Psoas muscle (tissue), 8 donors: ENCODE results near the gene ASCC3. TPM values are rescaled to one million over a fixed set of nuclear protein-coding genes. Genes with fewer than 3 reads are reported as not detected.
"Not testable (repeated sequence)": the region's sequence is repeated elsewhere in the genome, so short reads cannot be mapped to it uniquely, and the experiment has no call there.

ENCODE experiments used
- ATAC-seq, 4 donors: fragments of 200-7000 bp; cut with Tn5 transposase; one replicate each; pipeline ENCODE4 v1.9.1; 2020; ENCODE audit warnings: moderate library complexity in 3 of 4, mild to moderate bottlenecking in 2 of 4
- DNase-seq, 2 donors: peaks; one replicate each; pipeline ENCODE4 v3.0.0-alpha.2; 2020
- H3K27ac ChIP-seq: fragments of 200-600 bp; one replicate; pipeline ENCODE4 v1.8.0; 2022
- H3K27me3 ChIP-seq, 3 donors: fragments of 200-600 bp in 1 of 3; one replicate each; pipeline versions ENCODE4 v1.6.1 to v1.8.0; 2013 to 2022; ENCODE audit warnings: low read length in 2 of 3, mild to moderate bottlenecking in 2 of 3, moderate library complexity in 1 of 3; ENCODE audit not compliant: insufficient read depth in 3 of 3
- H3K36me3 ChIP-seq, 2 donors: fragments of 200-600 bp in 1 of 2; one replicate each; pipeline versions ENCODE4 v1.6.1 to v1.8.0; 2013 to 2022; ENCODE audit warnings: low read depth in 1 of 2, mild to moderate bottlenecking in 1 of 2, moderate library complexity in 1 of 2; ENCODE audit not compliant: insufficient read depth in 1 of 2
- H3K4me1 ChIP-seq: fragments of 200-600 bp; one replicate; pipeline ENCODE4 v1.8.0; 2022
- H3K4me3 ChIP-seq: fragments of 200-600 bp; one replicate; pipeline ENCODE4 v1.8.0; 2022; ENCODE audit warnings: mild to moderate bottlenecking
- H3K9me3 ChIP-seq: fragments of 200-600 bp; one replicate; pipeline ENCODE4 v1.8.0; 2022
- CTCF ChIP-seq: fragments of 200-600 bp; IDR thresholded peaks from one replicate; pipeline ENCODE4 v1.8.0; 2022; ENCODE audit warnings: antibody characterized with exemption
- WGBS, 3 donors: extraction: QIAGEN DNeasy Blood & Tissue Kit; methylation state at CpG; one replicate each; pipeline versions ENCODE4 v1.1.6 to v1.1.7; 2013; 5-methylcytosine and 5-hydroxymethylcytosine counted together
- intact Hi-C, 2 donors: fragments of 100-400 bp; cut with DNase I; formaldehyde crosslinking; loops; one replicate each; pipeline versions ENCODE4 v1.11.0 to v1.14.2; 2022
- polyA plus RNA-seq, 3 donors: library from polyadenylated mRNA; stranded (reverse); fragments of 200-250 nt; gene quantifications; one replicate each; pipeline ENCODE4 v1.2.3, GENCODE V29; 2013
- total RNA-seq, 4 donors: library from RNA; stranded (reverse); fragmentation: NEBNext Ultra II Directional in 2 of 4; extraction: Animal tissue kit (Norgen Biotek cat#: 25700) in 2 of 4; gene quantifications; one replicate each; pipeline versions ENCODE4 v1.2.1 to v1.2.4, GENCODE V29; 2021 to 2023
- donor health status: healthy with polysubstance abuse.
- donor health status: DM: no; HTN: no; CAD: no; lungs with moderate emphysema.
- donor health status: Bipolar disorder and iron deficiency.
- donor health status: healthy.
- donor health status: DM: yes; HTN: yes; CAD: no.
- donor health status: DM: no; HTN: no; CAD: no.
- donor health status: DM: no; HTN: no; CAD: no.
- donor health status: DM: yes; HTN: yes; CAD: no.

Gene ASCC3
- total and polyA plus RNA-seq, 7 donors, result 5.1 to 17.9 (median 11.2) TPM

- Histone ChIP-seq H3K4me1 (no peaks in the 10 kb centered on the region), H3K27ac (no peak overlapping the region), H3K27me3 (no peaks in the 10 kb centered on the region), H3K36me3 (no peaks in the 10 kb centered on the region), H3K9me3 (no peaks in the 10 kb centered on the region), H3K4me3 (no peak overlapping the region)
- ATAC-seq, result no peak
- TF ChIP-seq CTCF, result no peak
- 75 to 84% (median 81%) methylated on average over 2 of the region's 2 CpGs for WGBS, 3 donors
- intact Hi-C loops, result no loop called here
- no peak for DNase-seq
Observed at GRCh38 chr6:100775667-100776066, 105.5 kb downstream of the ASCC3 start.

DNA sequence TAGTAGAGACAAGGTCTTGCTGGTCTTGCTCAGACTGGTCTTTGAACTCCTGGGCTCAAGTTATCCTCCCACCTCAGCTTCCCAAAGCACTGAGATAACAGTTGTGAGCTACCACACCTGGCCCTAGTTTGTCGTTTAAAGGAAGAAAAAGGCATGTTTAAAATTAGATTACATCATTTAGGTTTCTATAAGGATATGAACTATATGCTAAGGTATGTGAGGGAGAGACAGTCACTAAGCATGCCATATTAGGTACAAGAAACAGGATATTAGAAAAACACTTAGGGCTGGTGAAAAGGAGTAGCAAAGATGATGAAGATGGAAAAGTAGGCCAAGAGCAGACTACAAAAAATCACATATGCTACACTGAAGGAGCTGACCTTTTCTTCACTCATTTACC is 106.4 kb downstream of the ASCC3 start:
- 0% methylated on average over 1 of the region's 1 CpG for WGBS, 3 donors
- intact Hi-C loops, result no loop called here
- Histone ChIP-seq H3K9me3 (no peaks in the 10 kb centered on the region), H3K4me3 (no peak overlapping the region), H3K27me3 (no peaks in the 10 kb centered on the region), H3K36me3 (no peaks in the 10 kb centered on the region), H3K27ac (no peak overlapping the region), H3K4me1 (no peaks in the 10 kb centered on the region)
- DNase-seq (no peak), ATAC-seq (no peak)
- no peak for TF ChIP-seq CTCF

- TF ChIP-seq CTCF, result no peak
- 84 to 91% (median 85%) methylated on average over 1 of the region's 1 CpG for WGBS, 3 donors
- no peak for ATAC-seq
- Histone ChIP-seq H3K4me1 (no peaks in the 10 kb centered on the region), H3K9me3 (peaks cover 2% of the 10 kb centered on the region), H3K27me3 (peaks cover 0 to 3% (median 0%) of the 10 kb centered on the region in 3 donors), H3K27ac (no peak overlapping the region), H3K4me3 (no peak overlapping the region), H3K36me3 (peaks cover 0 to 33% of the 10 kb centered on the region in 2 donors)
- intact Hi-C loops, result no loop called here
- DNase-seq, result no peak
Observed at GRCh38 chr6:100768816-100769351, 112.2 kb downstream of the ASCC3 start.

- ATAC-seq (no peak), DNase-seq (no peak)
- peaks cover 0 to 3% (median 0%) of the 10 kb centered on the region in 3 donors for H3K27me3 ChIP-seq
- H3K36me3 ChIP-seq, result peaks cover 0 to 56% of the 10 kb centered on the region in 2 donors
- WGBS, 3 donors, result 97 to 100% (median 98%) methylated on average over 2 of the region's 2 CpGs
- intact Hi-C loops, result no loop called here
- H3K4me3 ChIP-seq, result no peak overlapping the region
- TF ChIP-seq CTCF, result no peak
- H3K4me1 ChIP-seq, result no peaks in the 10 kb centered on the region
- H3K27ac ChIP-seq, result no peak overlapping the region
- H3K9me3 ChIP-seq, result peaks cover 12% of the 10 kb centered on the region
Observed at GRCh38 chr6:100763617-100764241, 117.4 kb downstream of the ASCC3 start.

DNA sequence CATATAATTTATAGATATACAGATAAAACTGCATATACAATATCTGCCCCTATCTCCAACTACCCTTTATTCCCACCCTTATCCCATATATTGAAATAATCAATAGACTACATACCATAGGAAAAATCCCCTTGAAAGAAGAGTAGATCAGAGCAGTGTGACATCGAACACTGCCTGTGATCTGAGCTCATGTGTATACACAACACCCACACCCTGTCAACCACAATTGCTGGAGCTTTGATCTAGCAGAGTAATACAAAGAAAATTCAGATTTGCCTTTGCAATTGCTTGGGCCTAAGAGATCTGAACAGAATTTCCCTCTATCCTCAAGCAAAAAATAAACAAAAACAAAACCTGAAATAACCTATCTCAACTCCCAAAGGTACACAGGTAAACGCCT is 119.3 kb downstream of the ASCC3 start:
- intact Hi-C loops, result no loop called here
- Histone ChIP-seq H3K27me3 (peaks cover 0 to 3% (median 0%) of the 10 kb centered on the region in 3 donors), H3K4me1 (no peaks in the 10 kb centered on the region), H3K9me3 (peaks cover 12% of the 10 kb centered on the region), H3K36me3 (peaks cover 0 to 50% of the 10 kb centered on the region in 2 donors), H3K4me3 (no peak overlapping the region), H3K27ac (no peak overlapping the region)
- 88 to 97% (median 93%) methylated on average over 2 of the region's 2 CpGs for WGBS, 3 donors
- ATAC-seq (no peak), DNase-seq (no peak)
- TF ChIP-seq CTCF, result no peak

DNA sequence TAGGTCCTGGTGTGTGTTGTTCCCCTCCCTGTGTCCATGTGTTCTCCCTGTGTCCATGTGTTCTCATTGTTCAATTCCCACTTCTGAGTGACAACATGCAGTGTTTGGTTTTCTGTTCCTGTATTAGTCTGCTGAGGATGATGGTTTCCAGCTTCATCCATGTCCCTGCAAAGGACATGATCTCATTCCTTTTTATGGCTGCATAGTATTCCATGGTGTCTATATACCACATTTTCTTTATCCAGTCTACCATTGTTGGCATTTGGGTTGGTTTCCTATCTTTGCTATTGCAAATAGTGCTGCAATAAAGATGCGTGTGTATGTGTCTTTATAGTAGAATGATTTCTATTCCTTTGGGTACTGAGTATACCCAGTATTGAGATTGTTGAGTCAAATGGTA is 122.7 kb downstream of the ASCC3 start:
- 94 to 99% (median 97%) methylated on average over 1 of the region's 1 CpG for WGBS, 3 donors
- not testable (repeated sequence) for ATAC-seq

More for the DNA sequence above, 122.7 kb downstream of the ASCC3 start:
- intact Hi-C loops, H3K4me1 ChIP-seq, H3K4me3 ChIP-seq, DNase-seq, H3K9me3 ChIP-seq, H3K27ac ChIP-seq, H3K27me3 ChIP-seq: not testable (repeated sequence)
- H3K36me3 ChIP-seq, result peaks cover 0 to 18% of the 10 kb centered on the region in 2 donors
